HEK293T (cell line): ENCODE measurements around the gene GNLY.

Source experiments
- ELF4 ChIP-seq: fragments of 450-650 bp; IDR thresholded peaks from 2 replicates; pipeline ENCODE4 v1.6.1; 2017; ENCODE audit warnings: antibody characterized with exemption
- FOXK2 ChIP-seq: fragments of 450-650 bp; IDR thresholded peaks from 2 replicates; pipeline ENCODE4 v1.6.1; 2016; ENCODE audit warnings: mild to moderate bottlenecking
- FOXM1 ChIP-seq: fragments of 450-650 bp; IDR thresholded peaks from 2 replicates; pipeline ENCODE4 v1.6.1; 2017; ENCODE audit warnings: mild to moderate bottlenecking, borderline replicate concordance
- LEF1 ChIP-seq: fragments of 450-650 bp; IDR thresholded peaks from 2 replicates; pipeline ENCODE4 v1.6.1; 2017; ENCODE audit warnings: mild to moderate bottlenecking, borderline replicate concordance
- SP1 ChIP-seq: fragments of 450-650 bp; IDR thresholded peaks from 2 replicates; pipeline ENCODE4 v1.6.1; 2017
- ZNF384 ChIP-seq: fragments of 450-650 bp; IDR thresholded peaks from 2 replicates; pipeline ENCODE4 v1.6.1; 2016

GRCh38 chr2:85743304-85743978 is 49.3 kb downstream of the GNLY start:
- TF ChIP-seq ELF4 (no peak), FOXM1 (no peak), LEF1 (no peak), ZNF384 (no peak), FOXK2 (no peak), SP1 (no peak)
